AG09309 (cell line): ENCODE results near the gene MMP20.

Experiments
- DNase-seq: peaks from one replicate; pipeline ENCODE4 v3.0.0-alpha.2; 2010; ENCODE audit warnings: low read depth
- H3K4me3 ChIP-seq: 2 replicates; pipeline ENCODE4 v1.5.1; 2011; ENCODE audit warnings: mild to moderate bottlenecking, low read depth, low read length, moderate library complexity; ENCODE audit not compliant: control insufficient read depth
- CTCF ChIP-seq: IDR thresholded peaks from 2 replicates; pipeline ENCODE4 v1.5.1; 2011; ENCODE audit warnings: mild to moderate bottlenecking, low read depth, low read length, inconsistent platforms; ENCODE audit not compliant: insufficient read depth, control insufficient read depth; ENCODE audit errors: missing control alignments

The MMP20 gene

GRCh38 chr11:102615077-102615893 is 9.8 kb downstream of the MMP20 start:
- H3K4me3 ChIP-seq, result no peak overlapping the region
- TF ChIP-seq CTCF, result no peak
- no peak for DNase-seq

- peak; percentile 6 for TF ChIP-seq CTCF
- no peak for DNase-seq
- H3K4me3 ChIP-seq, result no peak overlapping the region
Observed at GRCh38 chr11:102614485-102614884, 10.6 kb downstream of the MMP20 start.

GRCh38 chr11:102614031-102614430 is 11.1 kb downstream of the MMP20 start:
- no peak for DNase-seq
- H3K4me3 ChIP-seq, result no peak overlapping the region
- no peak for TF ChIP-seq CTCF

GRCh38 chr11:102613450-102613849 is 11.7 kb downstream of the MMP20 start:
- TF ChIP-seq CTCF, result no peak
- H3K4me3 ChIP-seq, result no peak overlapping the region
- no peak for DNase-seq

- H3K4me3 ChIP-seq, result no peak overlapping the region
- no peak for TF ChIP-seq CTCF
- no peak for DNase-seq
Observed at GRCh38 chr11:102611291-102611690, 13.8 kb downstream of the MMP20 start.

- H3K4me3 ChIP-seq, result no peak overlapping the region
- no peak for DNase-seq
- TF ChIP-seq CTCF, result no peak
Observed at GRCh38 chr11:102610200-102610599, 14.9 kb downstream of the MMP20 start.
